Measurements from ENCODE around the gene SCAPER. TPM values are rescaled to one million over a fixed set of nuclear protein-coding genes. Genes with fewer than 3 reads are reported as not detected.

The SCAPER gene
- total RNA-seq, 3 donors from 2014 or later, result 15.8 to 33.1 (median 33.0) TPM

DNA sequence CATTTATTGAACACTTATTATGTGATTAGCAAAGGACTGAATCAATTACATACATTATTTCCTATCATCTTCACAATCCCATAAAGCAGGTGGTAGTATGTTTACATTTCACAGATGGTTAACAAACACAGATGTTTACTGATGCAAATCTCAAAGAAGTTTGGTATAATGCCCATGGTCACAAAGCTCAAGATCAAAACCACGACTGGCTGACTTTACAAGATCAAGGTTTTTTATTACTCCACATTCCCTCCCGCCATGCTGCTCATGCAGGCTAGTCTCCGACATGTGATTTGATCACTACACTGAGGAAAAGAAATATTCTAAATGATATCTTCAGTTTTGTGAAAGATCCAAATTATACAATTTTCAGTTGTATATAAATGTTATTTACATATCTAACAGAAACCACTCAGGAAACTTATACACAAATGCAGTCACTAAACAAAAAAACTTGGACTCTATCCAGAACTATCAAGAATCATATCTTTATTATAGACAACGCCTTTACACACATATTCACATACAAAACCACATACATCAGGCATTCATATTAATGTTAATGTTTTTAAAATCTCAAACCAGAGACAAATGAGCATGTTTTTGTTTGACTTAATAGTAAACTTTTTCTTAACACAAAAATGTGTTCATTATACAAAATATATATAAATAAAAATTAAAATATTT, 235.5 kb downstream of the SCAPER start:
- no peaks in the 10 kb centered on the region for H3K36me3 ChIP-seq (ENCODE audit: low read depth)
- H3K4me1 ChIP-seq (ENCODE audit: low read depth), result no peaks in the 10 kb centered on the region
- ATAC-seq (peak; percentile 34), DNase-seq (peak in 1 of 3 donors; percentile 31)
- H3K4me3 ChIP-seq, result no peak overlapping the region
- TF ChIP-seq CTCF (IDR thresholded peaks at IDR 0.05), result no peak
- intact Hi-C loops (cut with DNase I, micrococcal nuclease), result no loop called here
- no peaks in the 10 kb centered on the region for H3K9me3 ChIP-seq

DNA sequence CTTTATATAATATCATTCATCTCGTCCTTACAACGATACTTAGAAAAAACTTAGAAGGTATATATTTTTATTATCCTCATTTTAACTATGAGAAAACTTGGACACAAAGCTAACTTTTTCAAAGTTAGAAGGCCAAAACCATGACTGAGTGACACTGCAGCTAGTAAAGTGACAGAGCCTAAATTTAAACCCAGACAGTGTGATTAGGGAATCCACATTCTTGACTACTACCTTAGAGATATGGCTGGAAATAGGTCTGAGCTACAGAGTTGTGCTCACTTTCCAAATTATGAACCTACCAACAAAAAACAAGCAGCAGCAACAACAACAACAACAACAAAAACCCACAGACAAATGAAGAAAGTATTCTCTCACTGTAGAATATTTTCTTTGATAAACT, 236.2 kb downstream of the SCAPER start:
- intact Hi-C loops (cut with DNase I, micrococcal nuclease), result no loop called here
- ATAC-seq (no peak), DNase-seq (no peak)
- Histone ChIP-seq H3K36me3 (ENCODE audit: low read depth) (no peaks in the 10 kb centered on the region), H3K9me3 (no peaks in the 10 kb centered on the region), H3K4me3 (no peak overlapping the region), H3K4me1 (ENCODE audit: low read depth) (no peaks in the 10 kb centered on the region)
- no peak for TF ChIP-seq CTCF (IDR thresholded peaks at IDR 0.05)

DNA sequence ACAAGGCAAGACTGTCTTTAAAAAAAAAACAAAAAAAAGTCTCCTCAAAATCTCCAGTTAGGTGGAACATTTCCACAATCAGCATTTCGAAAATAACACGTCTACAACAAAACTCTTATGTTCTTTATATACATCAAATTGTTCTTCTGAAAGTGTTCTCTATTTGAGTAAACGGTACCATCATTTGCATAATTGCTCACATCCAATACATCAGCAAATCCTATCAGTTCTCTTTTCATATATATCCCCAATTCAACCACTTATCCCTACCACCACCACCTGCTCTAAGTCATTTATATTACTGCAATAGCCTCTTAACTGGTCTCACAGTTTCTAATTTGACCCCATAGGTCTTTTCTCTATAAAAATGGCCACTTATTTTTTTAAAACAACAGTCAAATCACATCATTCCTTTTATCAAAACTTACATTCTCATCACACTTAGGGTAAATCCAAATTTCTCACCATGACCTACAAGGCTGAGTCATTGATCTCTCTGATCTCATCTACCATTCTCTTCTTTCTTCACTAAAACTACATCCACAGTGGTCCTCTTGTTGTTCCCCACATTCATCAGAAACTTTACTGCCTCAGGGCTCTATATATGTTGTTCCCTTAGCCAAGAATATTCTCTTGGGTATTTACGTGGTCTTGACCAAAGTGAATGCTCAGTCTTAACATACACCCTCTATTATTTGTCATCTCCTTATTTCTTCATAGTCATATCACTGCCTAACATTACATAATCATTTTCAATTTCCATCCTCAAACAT, 237.0 kb downstream of the SCAPER start:
- Histone ChIP-seq H3K36me3 (ENCODE audit: low read depth) (no peaks in the 10 kb centered on the region), H3K9me3 (no peaks in the 10 kb centered on the region), H3K4me1 (ENCODE audit: low read depth) (no peaks in the 10 kb centered on the region), H3K4me3 (no peak overlapping the region)
- intact Hi-C loops (cut with DNase I, micrococcal nuclease), result no loop called here
- no peak for TF ChIP-seq CTCF (IDR thresholded peaks at IDR 0.05)
- DNase-seq (no peak), ATAC-seq (no peak)

- no peaks in the 10 kb centered on the region for H3K4me1 ChIP-seq (ENCODE audit: low read depth)
- H3K4me3 ChIP-seq, result no peak overlapping the region
- no peaks in the 10 kb centered on the region for H3K36me3 ChIP-seq (ENCODE audit: low read depth)
- intact Hi-C loops (cut with DNase I, micrococcal nuclease), result no loop called here
- no peaks in the 10 kb centered on the region for H3K9me3 ChIP-seq
- ATAC-seq (no peak), DNase-seq (no peak)
- TF ChIP-seq CTCF (IDR thresholded peaks at IDR 0.05), result no peak
Measured at GRCh38 chr15:76664895-76665294, 240.2 kb downstream of the SCAPER start.

DNA sequence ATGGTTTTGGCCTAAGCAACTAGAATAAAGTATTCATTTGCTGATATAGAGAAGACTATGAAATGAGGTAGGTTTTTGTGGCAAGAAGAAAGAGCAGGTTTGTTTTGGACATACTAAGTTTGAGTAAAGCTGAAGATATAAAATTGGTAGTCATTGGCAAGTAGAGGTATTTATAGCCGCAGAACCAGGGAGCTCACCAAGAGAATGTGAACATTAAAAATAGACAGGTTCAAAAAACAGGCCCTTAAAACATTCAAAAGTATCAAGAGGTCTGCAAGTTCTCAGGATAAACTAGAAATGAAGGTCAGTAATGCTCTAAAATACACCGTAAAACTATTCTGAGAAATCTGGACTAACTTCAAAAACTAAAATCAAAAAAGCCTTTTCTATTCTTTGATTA, 240.7 kb downstream of the SCAPER start:
- no peaks in the 10 kb centered on the region for H3K4me1 ChIP-seq (ENCODE audit: low read depth)
- no peak for ATAC-seq
- intact Hi-C loops (cut with DNase I, micrococcal nuclease), result no loop called here

More for the DNA sequence above, 240.7 kb downstream of the SCAPER start:
- Histone ChIP-seq H3K9me3 (no peaks in the 10 kb centered on the region), H3K36me3 (ENCODE audit: low read depth) (no peaks in the 10 kb centered on the region), H3K4me3 (no peak overlapping the region)
- no peak for TF ChIP-seq CTCF (IDR thresholded peaks at IDR 0.05)
- no peak for DNase-seq
